ENCODE results near the gene TIGD1. TPM values are rescaled to one million over a fixed set of nuclear protein-coding genes. Genes with fewer than 3 reads are reported as not detected.

TIGD1 gene
- total RNA-seq, 1 experiment from 2014 or later = 6.0 TPM

DNA sequence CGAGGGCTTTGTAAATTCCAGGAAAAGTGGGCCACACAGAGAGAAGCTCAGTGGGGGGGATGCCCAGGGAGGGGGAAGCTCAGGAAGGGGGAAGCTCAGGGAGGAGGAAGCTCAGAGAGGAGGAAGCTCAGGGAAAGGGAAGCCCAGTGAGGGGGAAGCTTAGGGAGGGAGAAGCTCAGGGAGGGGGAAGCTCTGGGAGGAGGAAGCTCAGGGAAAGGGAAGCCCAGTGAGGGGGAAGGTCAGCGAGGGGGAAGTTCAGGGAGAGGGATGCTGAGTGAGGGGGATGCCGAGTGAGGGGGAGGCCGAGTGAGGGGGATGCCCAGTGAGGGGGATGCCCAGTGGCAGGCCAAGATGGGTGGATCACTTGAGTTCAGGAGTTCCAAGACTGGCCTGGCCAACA, 11.7 kb downstream of the TIGD1 start:
- intact Hi-C loops (cut with micrococcal nuclease) = no loop called here
- Histone ChIP-seq H3K4me2 (ENCODE audit: low read length) (no peak overlapping the region), H2AFZ (ENCODE audit: low read depth, low read length, poor library complexity, severe bottlenecking) (no peak overlapping the region), H3K9me2 (ENCODE audit: insufficient read depth) (no peaks in the 10 kb centered on the region), H3K9ac (ENCODE audit: low read length) (no peak overlapping the region), H3K27ac (ENCODE audit: low read depth, low read length) (no peak overlapping the region), H3K9me3 (ENCODE audit: control insufficient read depth in 1 of 2, insufficient read depth in 1 of 2, low read depth in 1 of 2, low read length in 2 of 2) (peaks cover 0 to 8% of the 10 kb centered on the region in 2 experiments; a peak in 3 of 4 replicates), H3K79me2 (ENCODE audit: insufficient read depth, low read length) (no peaks in the 10 kb centered on the region), H3K36me3 (ENCODE audit: control insufficient read depth in 1 of 2, insufficient read depth in 2 of 2, low read length in 2 of 2) (no peaks in the 10 kb centered on the region), H3K4me1 (ENCODE audit: control insufficient read depth in 1 of 2, insufficient read depth in 2 of 2, low read length in 2 of 2) (0 out of 4 replicates have a peak, but pooled peaks cover 0 to 3% of the 10 kb centered on the region in 2 experiments), H4K20me1 (ENCODE audit: insufficient read depth) (no peaks in the 10 kb centered on the region), H3K4me3 (replicated peaks in 1 of 2; ENCODE audit: low read depth in 1 of 2, low read length in 2 of 2) (no peak overlapping the region), H3K27me3 (ENCODE audit: insufficient read depth, low read length) (no peaks in the 10 kb centered on the region)
- no peak for DNase-seq (ENCODE audit: low read depth, low spot score)
- CTCF ChIA-PET = no interaction called here
- no TSS peak for BruUV-seq (replicated peaks)
- TF ChIP-seq ZNF274 (IDR thresholded peaks at IDR 0.05; ENCODE audit: low read depth, low read length) (no peak), YY1 (IDR thresholded peaks at IDR 0.05; ENCODE audit: extremely low read depth, insufficient replicate concordance, low read depth, low read length) (no peak), TCF7L2 (IDR thresholded peaks at IDR 0.05; ENCODE audit: borderline replicate concordance, extremely low read depth, insufficient read depth, insufficient read length) (no peak), EZH2phosphoT487 (IDR thresholded peaks at IDR 0.05; ENCODE audit: borderline replicate concordance) (no peak), JUND (IDR thresholded peaks at IDR 0.05) (no peak), SP1 (IDR thresholded peaks at IDR 0.05; ENCODE audit: low read depth) (no peak), POLR2AphosphoS5 (IDR thresholded peaks at IDR 0.05; ENCODE audit: low read depth, low read length) (no peak), SRF (IDR thresholded peaks at IDR 0.05; ENCODE audit: low read depth) (no peak), EGR1 (IDR thresholded peaks at IDR 0.05; ENCODE audit: low read depth) (no peak), FOSL1 (IDR thresholded peaks at IDR 0.05; ENCODE audit: low read depth) (no peak), EZH2 (IDR thresholded peaks at IDR 0.05) (no peak)
- TF ChIP-seq, protein P1, sequence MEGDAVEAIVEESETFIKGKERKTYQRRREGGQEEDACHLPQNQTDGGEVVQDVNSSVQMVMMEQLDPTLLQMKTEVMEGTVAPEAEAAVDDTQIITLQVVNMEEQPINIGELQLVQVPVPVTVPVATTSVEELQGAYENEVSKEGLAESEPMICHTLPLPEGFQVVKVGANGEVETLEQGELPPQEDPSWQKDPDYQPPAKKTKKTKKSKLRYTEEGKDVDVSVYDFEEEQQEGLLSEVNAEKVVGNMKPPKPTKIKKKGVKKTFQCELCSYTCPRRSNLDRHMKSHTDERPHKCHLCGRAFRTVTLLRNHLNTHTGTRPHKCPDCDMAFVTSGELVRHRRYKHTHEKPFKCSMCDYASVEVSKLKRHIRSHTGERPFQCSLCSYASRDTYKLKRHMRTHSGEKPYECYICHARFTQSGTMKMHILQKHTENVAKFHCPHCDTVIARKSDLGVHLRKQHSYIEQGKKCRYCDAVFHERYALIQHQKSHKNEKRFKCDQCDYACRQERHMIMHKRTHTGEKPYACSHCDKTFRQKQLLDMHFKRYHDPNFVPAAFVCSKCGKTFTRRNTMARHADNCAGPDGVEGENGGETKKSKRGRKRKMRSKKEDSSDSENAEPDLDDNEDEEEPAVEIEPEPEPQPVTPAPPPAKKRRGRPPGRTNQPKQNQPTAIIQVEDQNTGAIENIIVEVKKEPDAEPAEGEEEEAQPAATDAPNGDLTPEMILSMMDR (IDR thresholded peaks at IDR 0.05 in 2 of 3, conservative IDR thresholded peaks at IDR 0.05 in 1 of 3; ENCODE audit: borderline replicate concordance in 1 of 3, insufficient read depth in 1 of 3, low read depth in 2 of 3, low read length in 2 of 3) = no peak
- TF ChIP-seq, protein P2, sequence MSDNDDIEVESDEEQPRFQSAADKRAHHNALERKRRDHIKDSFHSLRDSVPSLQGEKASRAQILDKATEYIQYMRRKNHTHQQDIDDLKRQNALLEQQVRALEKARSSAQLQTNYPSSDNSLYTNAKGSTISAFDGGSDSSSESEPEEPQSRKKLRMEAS (IDR thresholded peaks at IDR 0.05) = no peak
- TF ChIP-seq, protein P3, sequence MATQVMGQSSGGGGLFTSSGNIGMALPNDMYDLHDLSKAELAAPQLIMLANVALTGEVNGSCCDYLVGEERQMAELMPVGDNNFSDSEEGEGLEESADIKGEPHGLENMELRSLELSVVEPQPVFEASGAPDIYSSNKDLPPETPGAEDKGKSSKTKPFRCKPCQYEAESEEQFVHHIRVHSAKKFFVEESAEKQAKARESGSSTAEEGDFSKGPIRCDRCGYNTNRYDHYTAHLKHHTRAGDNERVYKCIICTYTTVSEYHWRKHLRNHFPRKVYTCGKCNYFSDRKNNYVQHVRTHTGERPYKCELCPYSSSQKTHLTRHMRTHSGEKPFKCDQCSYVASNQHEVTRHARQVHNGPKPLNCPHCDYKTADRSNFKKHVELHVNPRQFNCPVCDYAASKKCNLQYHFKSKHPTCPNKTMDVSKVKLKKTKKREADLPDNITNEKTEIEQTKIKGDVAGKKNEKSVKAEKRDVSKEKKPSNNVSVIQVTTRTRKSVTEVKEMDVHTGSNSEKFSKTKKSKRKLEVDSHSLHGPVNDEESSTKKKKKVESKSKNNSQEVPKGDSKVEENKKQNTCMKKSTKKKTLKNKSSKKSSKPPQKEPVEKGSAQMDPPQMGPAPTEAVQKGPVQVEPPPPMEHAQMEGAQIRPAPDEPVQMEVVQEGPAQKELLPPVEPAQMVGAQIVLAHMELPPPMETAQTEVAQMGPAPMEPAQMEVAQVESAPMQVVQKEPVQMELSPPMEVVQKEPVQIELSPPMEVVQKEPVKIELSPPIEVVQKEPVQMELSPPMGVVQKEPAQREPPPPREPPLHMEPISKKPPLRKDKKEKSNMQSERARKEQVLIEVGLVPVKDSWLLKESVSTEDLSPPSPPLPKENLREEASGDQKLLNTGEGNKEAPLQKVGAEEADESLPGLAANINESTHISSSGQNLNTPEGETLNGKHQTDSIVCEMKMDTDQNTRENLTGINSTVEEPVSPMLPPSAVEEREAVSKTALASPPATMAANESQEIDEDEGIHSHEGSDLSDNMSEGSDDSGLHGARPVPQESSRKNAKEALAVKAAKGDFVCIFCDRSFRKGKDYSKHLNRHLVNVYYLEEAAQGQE (IDR thresholded peaks at IDR 0.05; ENCODE audit: low read depth) = no peak
- POLR2A ChIA-PET = no interaction called here
- RAD21 ChIA-PET (ENCODE audit: low non-redundant PET in 1 of 2, low total read pairs in 2 of 2, uncharacterized antibody in 2 of 2, unreplicated experiment in 2 of 2) = no interaction called here
- no peak for ATAC-seq
